NCI-H446 treated with DMSO at 0.1 percent for 48 hours (cell line): ENCODE data around the gene DEPP1.

ENCODE experiments used
- DNase-seq: peaks from one replicate; lab custom pipeline; 2025; lab: John Stamatoyannopoulos, UW

Gene DEPP1

DNA sequence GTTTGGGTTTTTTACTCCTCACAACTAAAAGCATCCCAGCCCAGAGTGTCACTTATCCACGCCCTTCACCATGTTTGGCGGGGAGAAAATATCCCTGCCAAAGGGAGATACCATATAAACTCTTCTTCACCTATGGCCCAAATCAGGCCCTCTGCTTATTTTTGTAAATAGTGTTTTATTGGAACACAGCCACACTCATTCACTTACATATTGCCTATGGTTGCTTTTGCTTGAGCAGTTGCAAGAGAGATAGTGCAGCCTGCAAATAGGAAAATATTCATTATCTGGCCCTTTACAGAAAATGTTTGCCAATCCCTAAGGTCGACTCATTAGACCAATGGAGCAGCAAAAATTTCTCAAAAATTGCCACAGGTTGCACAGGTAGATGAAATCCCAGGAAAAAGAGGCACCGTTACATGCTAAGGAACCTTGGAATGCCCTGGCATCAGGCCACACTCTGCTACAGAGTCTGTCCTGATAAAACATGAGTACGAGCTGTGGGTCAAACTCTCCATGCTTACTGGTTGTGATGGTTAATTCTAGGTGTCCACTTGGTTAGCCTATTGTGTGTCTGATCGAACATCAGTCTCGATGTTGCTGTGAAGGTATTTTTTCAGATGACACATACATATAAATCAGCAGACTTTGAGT lies 26.9 kb downstream of the DEPP1 start:
- DNase-seq, result no peak

DNA sequence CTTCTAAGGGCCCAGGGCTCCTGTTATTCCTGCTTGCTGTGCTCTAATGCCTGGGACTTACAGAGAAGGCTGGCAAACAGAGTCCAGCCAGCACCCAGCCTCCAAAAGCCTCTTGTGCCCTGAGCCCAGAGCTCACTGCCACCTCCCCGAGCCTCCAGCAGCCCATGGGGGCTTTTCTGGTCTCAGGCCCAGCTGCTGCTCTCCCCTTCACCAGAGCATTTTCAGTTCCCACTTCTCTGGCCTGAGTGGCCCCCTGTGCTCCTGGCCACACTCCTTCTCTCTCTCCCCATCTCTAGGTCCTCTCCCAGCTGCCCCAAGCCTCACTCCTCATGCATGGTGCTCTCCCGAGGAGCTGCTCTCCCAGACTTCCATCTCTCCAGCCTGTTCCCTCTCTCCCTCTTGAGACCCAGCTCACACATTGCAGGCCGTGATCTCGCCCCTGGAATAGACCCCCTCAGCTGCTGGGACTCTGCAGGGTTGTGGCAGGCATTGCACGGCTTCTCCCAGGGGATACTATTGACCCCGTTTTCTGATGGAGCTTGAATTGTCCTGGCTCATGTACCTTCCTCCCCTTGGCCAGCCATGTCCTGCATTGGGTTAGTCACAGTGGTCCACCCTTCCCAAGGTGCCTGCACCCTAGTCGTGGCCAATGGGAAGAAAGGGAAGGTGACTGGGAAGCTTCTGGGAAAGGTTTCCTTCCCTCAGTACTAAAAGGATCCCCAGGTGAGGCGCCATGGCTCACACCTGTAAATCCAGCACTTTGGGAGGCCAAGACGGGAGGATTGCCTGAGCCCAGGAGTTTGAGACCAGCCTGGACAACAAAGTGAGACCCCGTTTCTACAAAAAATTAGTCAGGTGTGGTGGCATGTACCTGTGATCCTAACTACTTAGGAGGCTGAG lies 28.0 kb downstream of the DEPP1 start:
- no peak for DNase-seq

- DNase-seq, result no peak
Measured at GRCh38 chr10:44949915-44950314, 28.7 kb downstream of the DEPP1 start.

DNA sequence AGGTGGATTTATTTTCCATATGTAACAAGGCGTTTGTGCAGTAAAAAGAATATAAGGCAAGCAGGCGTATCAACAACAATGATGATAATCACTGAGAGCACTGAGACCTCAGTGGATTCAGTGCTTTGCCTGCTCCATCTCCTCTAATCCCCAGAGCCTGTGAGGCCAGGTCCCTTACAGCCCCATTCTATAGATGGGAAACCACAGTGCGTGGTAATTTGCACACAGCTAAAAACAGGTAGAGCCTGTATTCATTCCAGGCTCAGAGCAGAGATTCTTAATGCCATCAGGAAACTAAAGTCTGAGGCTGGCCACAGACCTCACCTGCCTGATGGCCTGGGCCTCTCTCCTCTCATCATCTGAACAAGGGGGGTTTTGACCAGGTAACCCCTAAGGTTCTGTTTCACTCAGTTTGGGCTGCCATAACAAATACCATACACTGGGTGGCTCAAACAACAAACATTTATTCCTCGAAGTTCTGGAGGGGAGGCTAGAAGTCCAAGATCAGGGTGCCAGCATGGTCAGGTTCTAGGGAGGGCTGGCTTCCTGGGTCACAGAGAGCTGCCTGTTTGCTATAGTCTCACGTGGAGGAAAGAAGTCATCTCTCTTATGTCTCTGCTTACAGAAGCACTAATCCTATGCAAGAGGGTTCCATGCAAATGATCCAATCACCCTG lies 29.3 kb downstream of the DEPP1 start:
- DNase-seq, result no peak

DNA sequence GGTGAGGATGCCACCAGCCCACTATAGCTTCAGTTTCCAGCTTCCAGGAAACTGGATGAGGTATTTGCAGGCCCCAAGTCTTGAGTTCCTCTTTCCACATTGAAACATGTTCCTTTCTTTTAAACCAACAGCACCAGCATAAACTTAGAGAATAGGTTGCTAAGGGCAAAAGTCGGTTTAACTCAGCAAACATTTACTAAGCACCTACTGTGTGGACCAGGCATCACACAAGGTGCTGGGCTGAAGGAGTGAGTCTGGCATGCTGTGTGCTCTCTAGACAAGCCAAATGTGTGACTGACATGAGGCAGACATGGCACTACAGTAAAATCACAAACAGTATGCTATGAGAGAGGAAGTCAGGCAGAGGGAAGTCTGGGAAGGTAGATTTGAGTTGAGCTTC lies 30.0 kb downstream of the DEPP1 start:
- no peak for DNase-seq

- no peak for DNase-seq
Measured at GRCh38 chr10:44947371-44948152, 31.0 kb downstream of the DEPP1 start.

- DNase-seq, result no peak
Measured at GRCh38 chr10:44946205-44946604, 32.4 kb downstream of the DEPP1 start.

- no peak for DNase-seq
Measured at GRCh38 chr10:44944354-44944753, 34.3 kb downstream of the DEPP1 start.

GRCh38 chr10:44939691-44940401 lies 38.8 kb downstream of the DEPP1 start:
- no peak for DNase-seq

DNA sequence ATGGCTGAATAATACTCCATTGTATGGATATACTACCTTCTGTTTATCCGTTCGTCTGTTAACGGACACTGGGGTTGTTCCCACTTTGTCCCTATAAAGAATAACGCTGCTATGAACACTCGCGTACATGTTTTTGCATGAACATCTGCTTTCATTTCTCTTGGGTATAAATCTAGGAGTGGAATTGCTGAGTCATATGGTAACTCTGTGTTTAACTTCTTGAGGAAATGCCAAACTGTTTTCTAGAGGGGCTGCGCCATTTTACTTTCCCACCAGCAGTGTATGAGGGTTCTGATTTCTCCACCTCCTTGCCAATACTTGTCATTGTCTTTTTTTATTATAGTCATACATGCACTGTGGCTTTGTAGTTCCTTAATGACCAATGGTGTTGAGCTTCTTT lies 39.7 kb downstream of the DEPP1 start:
- DNase-seq, result no peak

DNA sequence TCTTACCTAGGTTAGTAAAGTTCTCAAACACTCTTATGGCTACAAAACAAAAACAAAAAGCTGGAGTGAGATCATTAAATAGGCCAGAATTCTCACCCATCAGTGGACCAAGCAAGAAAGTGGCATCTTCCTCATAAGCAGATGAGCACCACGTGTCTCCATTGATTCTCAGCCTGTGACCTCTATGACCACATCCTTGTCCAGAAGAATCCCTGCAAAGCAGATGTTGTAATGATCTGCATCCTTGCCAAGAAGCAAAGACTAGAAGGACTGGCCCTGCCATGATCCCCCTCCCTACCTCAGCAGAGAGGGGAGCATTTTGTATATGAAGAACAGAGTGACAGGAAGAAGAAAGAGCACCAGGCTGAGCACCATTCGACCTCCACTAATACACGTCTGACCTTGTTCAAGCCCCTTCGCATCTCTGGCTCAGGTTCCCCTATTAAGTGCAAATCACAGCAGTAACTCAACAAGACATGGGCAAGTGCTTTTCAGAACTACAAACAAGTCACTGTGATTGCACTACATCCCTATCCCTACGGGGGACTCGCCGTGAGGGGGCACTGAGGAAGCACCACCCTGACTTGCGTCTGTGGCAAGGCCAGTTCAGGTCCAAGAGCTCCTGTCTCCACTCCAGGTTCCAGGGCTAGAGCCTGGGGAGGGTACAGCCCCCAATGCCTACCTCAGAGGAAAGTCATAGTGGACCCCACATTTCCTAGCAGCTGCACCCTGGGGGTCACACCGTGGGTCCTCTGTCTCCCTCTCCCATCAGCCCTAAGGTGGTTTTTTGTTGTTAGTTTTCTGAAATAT lies 41.2 kb downstream of the DEPP1 start:
- DNase-seq, result no peak

DNA sequence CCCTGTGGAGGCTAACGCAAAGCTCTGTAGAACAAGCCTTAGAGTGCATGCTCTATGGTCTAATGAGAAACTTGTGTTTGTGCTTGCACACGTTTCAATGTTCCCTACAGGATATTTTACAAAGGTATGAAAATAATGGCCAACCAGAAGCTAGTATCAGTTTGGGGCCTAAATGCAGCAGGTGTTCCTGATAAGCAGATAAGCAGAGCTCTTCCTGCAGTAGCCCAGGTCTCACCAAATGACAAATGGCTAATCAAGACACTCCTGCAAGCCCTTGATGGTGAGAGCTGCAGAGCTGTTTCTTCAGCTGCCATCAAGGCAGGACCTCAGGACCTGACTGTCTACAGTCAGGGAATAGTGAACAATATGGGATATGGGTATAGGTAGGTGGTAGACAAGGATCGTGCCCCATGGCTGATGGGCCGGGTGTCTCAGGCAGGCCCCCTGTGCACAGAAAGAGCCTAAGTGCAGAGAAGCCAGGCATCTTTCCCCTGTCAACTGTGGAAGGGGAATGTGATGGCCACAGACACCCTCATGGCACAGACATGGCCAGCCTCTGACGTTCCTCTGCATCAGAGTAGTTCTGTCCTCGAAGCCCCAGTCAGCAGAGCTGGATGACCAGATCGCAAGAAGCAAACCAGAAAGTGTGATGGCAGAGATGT lies 42.2 kb downstream of the DEPP1 start:
- DNase-seq, result no peak

DNA sequence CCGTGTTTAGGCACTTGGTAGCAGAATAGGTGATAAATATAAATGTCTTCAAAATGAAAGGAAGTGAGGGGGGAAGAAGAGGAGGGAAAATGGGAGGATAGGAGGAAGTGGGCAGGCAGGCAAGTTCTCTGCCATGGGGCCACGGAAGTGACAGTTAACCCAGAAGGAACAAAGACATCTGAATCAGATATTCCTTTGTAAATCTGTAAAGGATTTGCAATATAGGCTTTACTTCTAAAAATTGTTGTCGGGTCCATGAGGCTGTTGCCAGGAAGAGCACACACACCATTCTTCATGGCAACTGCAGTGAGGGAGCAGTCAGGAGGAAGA lies 42.7 kb downstream of the DEPP1 start:
- no peak for DNase-seq

DNA sequence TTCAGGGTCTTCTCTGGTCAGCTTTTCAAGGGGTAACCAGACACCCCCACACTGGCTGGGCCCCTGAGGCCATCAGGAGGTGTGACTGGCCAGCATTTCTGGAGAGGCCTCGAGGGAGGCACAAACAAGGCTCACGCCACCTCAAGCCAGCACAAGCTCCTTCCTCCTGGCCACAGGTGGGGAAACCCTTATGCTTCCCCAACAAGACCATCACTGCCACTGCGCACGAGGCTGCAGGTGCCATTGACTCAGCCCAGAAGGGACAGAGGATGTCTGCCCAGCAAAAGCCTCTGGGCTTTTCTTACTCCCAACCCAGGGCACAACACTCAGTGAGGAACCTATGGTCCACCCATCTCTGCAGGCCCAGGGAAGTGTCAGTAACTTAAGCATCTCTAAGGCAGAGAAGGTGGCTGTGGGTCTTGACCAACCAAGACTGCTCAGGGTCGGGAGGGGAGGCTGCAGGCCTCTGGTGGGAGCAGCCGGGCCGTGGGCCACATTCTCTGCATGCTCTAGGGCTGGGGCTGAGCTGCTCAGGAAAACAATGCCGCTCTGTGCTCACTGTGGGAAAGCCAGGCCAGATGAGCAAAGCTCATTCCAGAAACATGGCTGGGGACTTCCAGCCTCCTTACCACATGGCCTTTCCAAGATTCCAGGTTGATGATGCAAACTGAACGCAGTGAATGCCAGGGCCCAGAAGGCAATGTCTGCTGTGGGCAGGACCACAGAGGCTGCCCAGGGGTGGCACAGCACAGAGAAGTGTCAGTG lies 43.2 kb downstream of the DEPP1 start:
- no peak for DNase-seq

- DNase-seq, result no peak
Measured at GRCh38 chr10:44934416-44935200, 44.0 kb downstream of the DEPP1 start.

DNA sequence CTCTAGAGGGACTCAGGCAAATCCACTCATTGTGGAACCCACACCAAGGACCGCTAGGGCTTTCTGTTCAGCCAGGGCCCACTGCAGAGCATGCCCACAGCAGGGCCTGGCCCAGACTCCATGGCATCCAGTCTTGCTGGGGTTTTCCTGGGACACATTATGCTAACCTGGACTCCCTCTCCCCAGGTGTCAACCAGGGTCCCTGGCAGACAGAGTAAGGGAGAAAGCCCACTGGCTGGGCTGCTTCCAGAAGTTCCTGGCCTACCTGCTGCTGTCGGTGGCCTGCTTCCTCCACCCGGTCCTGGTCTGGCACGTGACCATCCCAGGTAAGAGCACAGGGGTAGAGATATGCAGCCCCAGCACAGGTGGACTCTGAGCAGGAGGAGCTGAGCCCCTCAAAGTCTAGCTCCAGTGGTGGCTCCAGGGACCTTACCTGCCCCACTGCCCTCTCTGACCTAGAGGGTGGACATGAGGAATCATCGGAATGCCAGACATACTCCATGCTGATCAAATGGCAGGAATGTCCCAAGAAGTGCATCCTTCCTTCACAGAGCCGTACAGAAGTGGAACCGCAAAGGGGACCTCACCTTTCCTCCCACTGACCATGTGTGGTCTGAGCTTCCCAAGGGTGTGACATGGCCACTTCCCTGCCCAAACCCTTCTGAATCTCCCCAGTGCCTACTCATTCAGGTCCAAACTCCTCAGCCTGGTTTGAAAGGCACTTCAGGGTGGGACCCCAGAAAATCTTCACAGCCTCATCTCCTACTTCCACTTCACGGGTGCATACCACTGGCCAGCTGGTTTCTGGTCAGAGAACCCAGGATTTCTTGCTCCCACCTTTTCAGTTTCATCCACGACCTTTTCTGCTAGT lies 44.9 kb downstream of the DEPP1 start:
- no peak for DNase-seq
